ENCODE results near the gene AP5S1. TPM values are rescaled to one million over a fixed set of nuclear protein-coding genes. Genes with fewer than 3 reads are reported as not detected.

AP5S1 gene
- polyA plus RNA-seq, 1 donor from 2014 or later: 11.3 TPM

GRCh38 chr20:3865887-3866407 lies 45.6 kb downstream of the AP5S1 start:
- TF ChIP-seq EZH2 (IDR thresholded peaks at IDR 0.05; ENCODE audit: borderline replicate concordance, insufficient read depth, low read length, poor library complexity, severe bottlenecking): no peak
- TF ChIP-seq TAF1 (IDR thresholded peaks at IDR 0.05; ENCODE audit: low read depth): no peak
- TF ChIP-seq, protein P1, sequence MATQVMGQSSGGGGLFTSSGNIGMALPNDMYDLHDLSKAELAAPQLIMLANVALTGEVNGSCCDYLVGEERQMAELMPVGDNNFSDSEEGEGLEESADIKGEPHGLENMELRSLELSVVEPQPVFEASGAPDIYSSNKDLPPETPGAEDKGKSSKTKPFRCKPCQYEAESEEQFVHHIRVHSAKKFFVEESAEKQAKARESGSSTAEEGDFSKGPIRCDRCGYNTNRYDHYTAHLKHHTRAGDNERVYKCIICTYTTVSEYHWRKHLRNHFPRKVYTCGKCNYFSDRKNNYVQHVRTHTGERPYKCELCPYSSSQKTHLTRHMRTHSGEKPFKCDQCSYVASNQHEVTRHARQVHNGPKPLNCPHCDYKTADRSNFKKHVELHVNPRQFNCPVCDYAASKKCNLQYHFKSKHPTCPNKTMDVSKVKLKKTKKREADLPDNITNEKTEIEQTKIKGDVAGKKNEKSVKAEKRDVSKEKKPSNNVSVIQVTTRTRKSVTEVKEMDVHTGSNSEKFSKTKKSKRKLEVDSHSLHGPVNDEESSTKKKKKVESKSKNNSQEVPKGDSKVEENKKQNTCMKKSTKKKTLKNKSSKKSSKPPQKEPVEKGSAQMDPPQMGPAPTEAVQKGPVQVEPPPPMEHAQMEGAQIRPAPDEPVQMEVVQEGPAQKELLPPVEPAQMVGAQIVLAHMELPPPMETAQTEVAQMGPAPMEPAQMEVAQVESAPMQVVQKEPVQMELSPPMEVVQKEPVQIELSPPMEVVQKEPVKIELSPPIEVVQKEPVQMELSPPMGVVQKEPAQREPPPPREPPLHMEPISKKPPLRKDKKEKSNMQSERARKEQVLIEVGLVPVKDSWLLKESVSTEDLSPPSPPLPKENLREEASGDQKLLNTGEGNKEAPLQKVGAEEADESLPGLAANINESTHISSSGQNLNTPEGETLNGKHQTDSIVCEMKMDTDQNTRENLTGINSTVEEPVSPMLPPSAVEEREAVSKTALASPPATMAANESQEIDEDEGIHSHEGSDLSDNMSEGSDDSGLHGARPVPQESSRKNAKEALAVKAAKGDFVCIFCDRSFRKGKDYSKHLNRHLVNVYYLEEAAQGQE (IDR thresholded peaks at IDR 0.05; ENCODE audit: borderline replicate concordance): no peak
- TF ChIP-seq SMC3 (conservative IDR thresholded peaks at IDR 0.05; ENCODE audit: poor library complexity): no peak
- Histone ChIP-seq H3K27me3 (ENCODE audit: insufficient read depth, low read depth, low read length) (no peaks in the 10 kb centered on the region), H2AFZ (ENCODE audit: low read depth, low read length) (no peak overlapping the region), H3K27ac (ENCODE audit: low read length) (no peak overlapping the region), H3K79me2 (replicated peaks; ENCODE audit: insufficient read depth, low read length) (no peaks in the 10 kb centered on the region), H3F3A (ENCODE audit: insufficient read depth, low read length, poor library complexity, severe bottlenecking) (no peaks in the 10 kb centered on the region), H3K9me2 (ENCODE audit: insufficient read depth, low read length) (no peaks in the 10 kb centered on the region), H4K20me1 (ENCODE audit: insufficient read depth) (no peaks in the 10 kb centered on the region), H3K4me3 (ENCODE audit: low read length) (no peak overlapping the region), H3K9me3 (ENCODE audit: low read length) (no peaks in the 10 kb centered on the region), H3K4me2 (ENCODE audit: low read length) (no peak overlapping the region), H3K9ac (ENCODE audit: low read length) (no peak overlapping the region), H3K36me3 (ENCODE audit: insufficient read depth, low read length) (peaks cover 8% of the 10 kb centered on the region)

DNA sequence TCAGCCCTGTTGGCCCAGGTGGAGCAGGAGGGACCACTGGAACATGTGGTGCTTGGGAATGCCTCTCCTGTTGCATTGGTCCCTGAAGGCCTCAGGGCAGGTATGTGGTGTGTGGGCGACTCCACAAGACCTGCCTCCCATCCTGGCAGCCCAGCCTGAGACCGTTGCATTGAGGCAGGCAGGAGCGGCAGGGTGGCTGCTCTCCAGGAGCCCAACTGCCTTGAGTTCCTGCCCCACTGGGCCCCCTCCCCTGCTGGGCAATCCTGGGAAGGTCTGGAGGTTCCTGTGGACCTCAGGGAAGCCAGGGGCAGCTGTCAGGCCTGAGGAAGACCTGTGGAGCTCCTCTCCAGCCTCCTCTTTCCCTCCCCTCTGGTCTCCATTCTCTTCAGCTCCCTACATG lies 46.1 kb downstream of the AP5S1 start:
- H3K4me2 ChIP-seq (ENCODE audit: low read length): no peak overlapping the region
- H3K27ac ChIP-seq (ENCODE audit: low read length): no peak overlapping the region
- H3K9me2 ChIP-seq (ENCODE audit: insufficient read depth, low read length): no peaks in the 10 kb centered on the region
- no peak overlapping the region for H3K9ac ChIP-seq (ENCODE audit: low read length)
- H3F3A ChIP-seq (ENCODE audit: insufficient read depth, low read length, poor library complexity, severe bottlenecking): no peaks in the 10 kb centered on the region
- no peaks in the 10 kb centered on the region for H4K20me1 ChIP-seq (ENCODE audit: insufficient read depth)
- no peaks in the 10 kb centered on the region for H3K79me2 ChIP-seq (replicated peaks; ENCODE audit: insufficient read depth, low read length)
- no peaks in the 10 kb centered on the region for H3K27me3 ChIP-seq (ENCODE audit: insufficient read depth, low read depth, low read length)
- H3K36me3 ChIP-seq (ENCODE audit: insufficient read depth, low read length): peaks cover 8% of the 10 kb centered on the region
- no peak overlapping the region for H3K4me3 ChIP-seq (ENCODE audit: low read length)
- H2AFZ ChIP-seq (ENCODE audit: low read depth, low read length): no peak overlapping the region
- H3K9me3 ChIP-seq (ENCODE audit: low read length): no peaks in the 10 kb centered on the region
- TF ChIP-seq EZH2 (IDR thresholded peaks at IDR 0.05; ENCODE audit: borderline replicate concordance, insufficient read depth, low read length, poor library complexity, severe bottlenecking): no peak
- no peak for TF ChIP-seq TAF1 (IDR thresholded peaks at IDR 0.05; ENCODE audit: low read depth)
- no peak for TF ChIP-seq CTCF (IDR thresholded peaks at IDR 0.05; ENCODE audit: poor library complexity, severe bottlenecking)
- TF ChIP-seq, protein P1 (IDR thresholded peaks at IDR 0.05; ENCODE audit: borderline replicate concordance): no peak
- no peak for TF ChIP-seq SMC3 (conservative IDR thresholded peaks at IDR 0.05; ENCODE audit: poor library complexity)
- no peak for TF ChIP-seq RAD21 (conservative IDR thresholded peaks at IDR 0.05)
- TF ChIP-seq MXI1 (conservative IDR thresholded peaks at IDR 0.05; ENCODE audit: poor library complexity, severe bottlenecking): no peak
- TF ChIP-seq POLR2AphosphoS5 (IDR thresholded peaks at IDR 0.05): no peak
- no peak for TF ChIP-seq EP300 (conservative IDR thresholded peaks at IDR 0.05; ENCODE audit: poor library complexity, severe bottlenecking)
